ENCODE results near the gene TIMM9. TPM values are rescaled to one million over a fixed set of nuclear protein-coding genes. Genes with fewer than 3 reads are reported as not detected.
"Not testable (repeated sequence)": the region's sequence is repeated elsewhere in the genome, so short reads cannot be mapped to it uniquely, and the experiment has no call there.

The TIMM9 gene
- total RNA-seq, 2 donors from 2014 or later, result 35.4 to 84.5 TPM

- Histone ChIP-seq H3K9me3 (no peaks in the 10 kb centered on the region), H3K36me3 (peaks cover 57% of the 10 kb centered on the region), H3K4me1 (no peaks in the 10 kb centered on the region), H3K27ac (no peak overlapping the region), H3K27me3 (no peaks in the 10 kb centered on the region), H3K4me3 (no peak overlapping the region)
- DNase-seq (ENCODE audit: low spot score), result no peak
- TF ChIP-seq CTCF (IDR thresholded peaks at IDR 0.05), result no peak
Observed at GRCh38 chr14:58439476-58439875, 12.1 kb upstream of the TIMM9 start.

GRCh38 chr14:58430156-58430555 is 2.8 kb upstream of the TIMM9 start:
- Histone ChIP-seq H3K27me3 (no peaks in the 10 kb centered on the region), H3K4me1 (peaks cover 0 to 28% of the 10 kb centered on the region in 2 donors), H3K27ac (no peak overlapping the region), H3K4me3 (no peak overlapping the region), H3K9me3 (no peaks in the 10 kb centered on the region), H3K36me3 (peaks cover 21% of the 10 kb centered on the region)
- no peak for TF ChIP-seq CTCF (IDR thresholded peaks at IDR 0.05)
- no peak for DNase-seq (ENCODE audit: low spot score)

- H3K9me3 ChIP-seq, result no peaks in the 10 kb centered on the region
- H3K4me3 ChIP-seq, result peak overlapping the region; percentile 85 to 87
- peak overlapping the region; percentile 92 to 97 for H3K27ac ChIP-seq
- DNase-seq (ENCODE audit: low spot score), result no peak
- H3K27me3 ChIP-seq, result no peaks in the 10 kb centered on the region
- no peak for TF ChIP-seq CTCF (IDR thresholded peaks at IDR 0.05)
- H3K36me3 ChIP-seq, result peaks cover 20% of the 10 kb centered on the region
- peaks cover 0 to 28% of the 10 kb centered on the region in 2 donors for H3K4me1 ChIP-seq
Observed at GRCh38 chr14:58428118-58428683, 870 bp upstream of the TIMM9 start.

GRCh38 chr14:58426670-58427280 is 556 bp downstream of the TIMM9 start:
- peak; percentile 62 for DNase-seq (ENCODE audit: low spot score)
- H3K9me3 ChIP-seq, result no peaks in the 10 kb centered on the region
- H3K36me3 ChIP-seq, result peaks cover 18% of the 10 kb centered on the region
- H3K27ac ChIP-seq, result peak overlapping the region; percentile 92 to 97
- peak overlapping the region; percentile 85 to 87 for H3K4me3 ChIP-seq
- peaks cover 0 to 28% of the 10 kb centered on the region in 2 donors for H3K4me1 ChIP-seq
- no peak for TF ChIP-seq CTCF (IDR thresholded peaks at IDR 0.05)
- no peaks in the 10 kb centered on the region for H3K27me3 ChIP-seq

GRCh38 chr14:58416934-58417333 is 10.4 kb downstream of the TIMM9 start:
- not testable (repeated sequence) for H3K27me3 ChIP-seq; H3K9me3 ChIP-seq; H3K4me1 ChIP-seq; H3K4me3 ChIP-seq; DNase-seq (ENCODE audit: low spot score); H3K27ac ChIP-seq
- H3K36me3 ChIP-seq, result peaks cover 23% of the 10 kb centered on the region

GRCh38 chr14:58415636-58416547 is 11.4 kb downstream of the TIMM9 start:
- H3K27me3 ChIP-seq, result no peaks in the 10 kb centered on the region
- no peaks in the 10 kb centered on the region for H3K9me3 ChIP-seq
- H3K27ac ChIP-seq, result no peak overlapping the region
- peaks cover 32% of the 10 kb centered on the region for H3K36me3 ChIP-seq
- TF ChIP-seq CTCF (IDR thresholded peaks at IDR 0.05), result no peak
- H3K4me3 ChIP-seq, result no peak overlapping the region
- H3K4me1 ChIP-seq, result peaks cover 0 to 4% of the 10 kb centered on the region in 2 donors
- DNase-seq (ENCODE audit: low spot score), result no peak

Measured in right atrium auricular region (tissue), 2 donors.